ENCODE data around the gene CISH.

The CISH gene

DNA sequence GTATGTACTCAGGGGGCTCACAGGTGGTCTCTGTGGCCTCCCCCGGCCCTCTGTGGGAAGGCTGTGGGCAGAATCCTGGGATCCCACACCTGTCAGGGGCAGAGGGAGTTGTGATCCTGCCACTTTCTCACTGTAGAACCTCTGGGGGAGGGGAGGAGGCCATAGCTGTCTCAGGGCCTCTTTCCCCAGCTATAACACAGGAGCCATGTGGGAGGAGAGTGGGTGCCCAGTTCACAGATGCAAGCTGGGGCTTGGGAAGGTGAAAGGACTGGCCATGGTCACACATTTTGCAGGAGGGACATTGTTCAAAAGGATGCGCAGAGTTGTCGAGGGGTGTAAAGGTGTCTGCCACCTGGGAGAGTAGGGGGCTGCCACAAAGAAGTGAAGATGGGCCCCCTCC is 17.0 kb upstream of the CISH start (continued):
- no peak for TF ChIP-seq TCF4 (CRISPR knock-in tag; IDR thresholded peaks at IDR 0.05; ENCODE audit: borderline replicate concordance)
- TF ChIP-seq RARB (CRISPR knock-in tag; IDR thresholded peaks at IDR 0.05), result no peak

DNA sequence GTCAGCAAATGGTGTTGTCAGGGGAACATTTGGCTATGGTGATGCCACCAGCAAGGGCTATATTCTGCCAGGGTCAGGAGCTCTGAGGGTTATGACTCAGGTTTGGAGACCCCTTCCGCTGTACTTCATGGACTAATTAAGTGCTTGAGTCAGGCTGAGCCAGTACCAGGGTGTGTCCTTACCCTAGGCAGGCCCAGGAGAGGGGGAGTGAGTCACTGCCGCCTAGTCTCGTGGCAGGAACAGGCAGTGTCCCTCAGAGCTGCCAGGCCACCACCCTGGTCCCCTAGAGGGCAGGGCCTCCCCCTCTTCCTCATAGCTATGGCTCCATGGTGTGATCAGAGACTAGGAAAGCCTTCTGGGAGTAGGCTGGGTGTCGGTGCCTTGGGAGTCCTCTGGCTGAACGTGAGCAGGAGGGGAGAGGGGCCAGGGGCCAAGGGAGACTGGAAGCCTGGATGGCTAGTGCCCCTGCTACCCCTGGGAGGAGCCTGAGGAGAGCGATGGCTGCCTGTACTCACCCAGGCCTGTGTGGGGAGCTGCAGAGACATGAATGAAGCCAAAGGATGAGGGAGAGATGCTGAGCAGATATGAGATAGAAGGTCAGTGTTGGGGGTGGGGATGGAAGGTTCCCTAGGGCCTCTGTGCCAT is 16.0 kb upstream of the CISH start:
- TF ChIP-seq ZFP3 (CRISPR knock-in tag; IDR thresholded peaks at IDR 0.05), result 0 out of 2 replicates have a peak, but pooled peaks have one; percentile 8
- TF ChIP-seq, protein P1, sequence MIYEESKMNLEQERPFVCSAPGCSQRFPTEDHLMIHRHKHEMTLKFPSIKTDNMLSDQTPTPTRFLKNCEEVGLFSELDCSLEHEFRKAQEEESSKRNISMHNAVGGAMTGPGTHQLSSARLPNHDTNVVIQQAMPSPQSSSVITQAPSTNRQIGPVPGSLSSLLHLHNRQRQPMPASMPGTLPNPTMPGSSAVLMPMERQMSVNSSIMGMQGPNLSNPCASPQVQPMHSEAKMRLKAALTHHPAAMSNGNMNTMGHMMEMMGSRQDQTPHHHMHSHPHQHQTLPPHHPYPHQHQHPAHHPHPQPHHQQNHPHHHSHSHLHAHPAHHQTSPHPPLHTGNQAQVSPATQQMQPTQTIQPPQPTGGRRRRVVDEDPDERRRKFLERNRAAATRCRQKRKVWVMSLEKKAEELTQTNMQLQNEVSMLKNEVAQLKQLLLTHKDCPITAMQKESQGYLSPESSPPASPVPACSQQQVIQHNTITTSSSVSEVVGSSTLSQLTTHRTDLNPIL (CRISPR knock-in tag; IDR thresholded peaks at IDR 0.05; ENCODE audit: low read depth), result no peak
- peak; percentile 87 for ATAC-seq

DNA sequence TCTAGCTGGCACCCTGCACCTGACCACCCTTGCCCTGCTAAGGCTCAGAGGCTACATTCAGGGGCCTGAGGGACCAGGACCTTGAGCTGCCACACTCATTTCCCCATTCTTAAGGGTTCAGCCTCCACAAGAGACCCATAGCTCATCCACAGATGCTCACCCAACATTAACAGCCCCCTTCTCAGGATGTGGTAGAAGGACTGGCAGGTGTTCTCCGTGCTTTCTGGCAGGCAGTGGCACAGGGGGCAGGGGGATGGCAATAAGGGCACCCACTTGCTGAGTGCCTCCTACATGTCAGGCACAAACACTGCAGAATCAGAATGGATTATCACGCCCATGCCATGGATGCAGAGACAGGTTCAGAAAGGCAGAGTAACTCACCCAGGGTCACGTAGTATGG is 14.8 kb upstream of the CISH start:
- TF ChIP-seq, protein P2, sequence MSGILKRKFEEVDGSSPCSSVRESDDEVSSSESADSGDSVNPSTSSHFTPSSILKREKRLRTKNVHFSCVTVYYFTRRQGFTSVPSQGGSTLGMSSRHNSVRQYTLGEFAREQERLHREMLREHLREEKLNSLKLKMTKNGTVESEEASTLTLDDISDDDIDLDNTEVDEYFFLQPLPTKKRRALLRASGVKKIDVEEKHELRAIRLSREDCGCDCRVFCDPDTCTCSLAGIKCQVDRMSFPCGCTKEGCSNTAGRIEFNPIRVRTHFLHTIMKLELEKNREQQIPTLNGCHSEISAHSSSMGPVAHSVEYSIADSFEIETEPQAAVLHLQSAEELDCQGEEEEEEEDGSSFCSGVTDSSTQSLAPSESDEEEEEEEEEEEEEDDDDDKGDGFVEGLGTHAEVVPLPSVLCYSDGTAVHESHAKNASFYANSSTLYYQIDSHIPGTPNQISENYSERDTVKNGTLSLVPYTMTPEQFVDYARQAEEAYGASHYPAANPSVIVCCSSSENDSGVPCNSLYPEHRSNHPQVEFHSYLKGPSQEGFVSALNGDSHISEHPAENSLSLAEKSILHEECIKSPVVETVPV (CRISPR knock-in tag; IDR thresholded peaks at IDR 0.05), result no peak
- TF ChIP-seq ZNF70 (CRISPR knock-in tag; IDR thresholded peaks at IDR 0.05), result no peak
- TF ChIP-seq ZNF8 (CRISPR knock-in tag; IDR thresholded peaks at IDR 0.05), result no peak
- TF ChIP-seq, protein P3, sequence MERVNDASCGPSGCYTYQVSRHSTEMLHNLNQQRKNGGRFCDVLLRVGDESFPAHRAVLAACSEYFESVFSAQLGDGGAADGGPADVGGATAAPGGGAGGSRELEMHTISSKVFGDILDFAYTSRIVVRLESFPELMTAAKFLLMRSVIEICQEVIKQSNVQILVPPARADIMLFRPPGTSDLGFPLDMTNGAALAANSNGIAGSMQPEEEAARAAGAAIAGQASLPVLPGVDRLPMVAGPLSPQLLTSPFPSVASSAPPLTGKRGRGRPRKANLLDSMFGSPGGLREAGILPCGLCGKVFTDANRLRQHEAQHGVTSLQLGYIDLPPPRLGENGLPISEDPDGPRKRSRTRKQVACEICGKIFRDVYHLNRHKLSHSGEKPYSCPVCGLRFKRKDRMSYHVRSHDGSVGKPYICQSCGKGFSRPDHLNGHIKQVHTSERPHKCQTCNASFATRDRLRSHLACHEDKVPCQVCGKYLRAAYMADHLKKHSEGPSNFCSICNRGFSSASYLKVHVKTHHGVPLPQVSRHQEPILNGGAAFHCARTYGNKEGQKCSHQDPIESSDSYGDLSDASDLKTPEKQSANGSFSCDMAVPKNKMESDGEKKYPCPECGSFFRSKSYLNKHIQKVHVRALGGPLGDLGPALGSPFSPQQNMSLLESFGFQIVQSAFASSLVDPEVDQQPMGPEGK (CRISPR knock-in tag; IDR thresholded peaks at IDR 0.05; ENCODE audit: borderline replicate concordance), result no peak
- no peak for TF ChIP-seq TOX (CRISPR knock-in tag; IDR thresholded peaks at IDR 0.05; ENCODE audit: borderline replicate concordance)
- no peak for TF ChIP-seq OSR1 (CRISPR knock-in tag; IDR thresholded peaks at IDR 0.05)
- no peak for TF ChIP-seq ZFP30 (CRISPR knock-in tag; IDR thresholded peaks at IDR 0.05)
- TF ChIP-seq ESRRG (CRISPR knock-in tag; IDR thresholded peaks at IDR 0.05), result no peak
- no peak for TF ChIP-seq RARB (CRISPR knock-in tag; IDR thresholded peaks at IDR 0.05)
- TF ChIP-seq, protein P1 (CRISPR knock-in tag; IDR thresholded peaks at IDR 0.05; ENCODE audit: low read depth), result no peak
- TF ChIP-seq, protein P4, sequence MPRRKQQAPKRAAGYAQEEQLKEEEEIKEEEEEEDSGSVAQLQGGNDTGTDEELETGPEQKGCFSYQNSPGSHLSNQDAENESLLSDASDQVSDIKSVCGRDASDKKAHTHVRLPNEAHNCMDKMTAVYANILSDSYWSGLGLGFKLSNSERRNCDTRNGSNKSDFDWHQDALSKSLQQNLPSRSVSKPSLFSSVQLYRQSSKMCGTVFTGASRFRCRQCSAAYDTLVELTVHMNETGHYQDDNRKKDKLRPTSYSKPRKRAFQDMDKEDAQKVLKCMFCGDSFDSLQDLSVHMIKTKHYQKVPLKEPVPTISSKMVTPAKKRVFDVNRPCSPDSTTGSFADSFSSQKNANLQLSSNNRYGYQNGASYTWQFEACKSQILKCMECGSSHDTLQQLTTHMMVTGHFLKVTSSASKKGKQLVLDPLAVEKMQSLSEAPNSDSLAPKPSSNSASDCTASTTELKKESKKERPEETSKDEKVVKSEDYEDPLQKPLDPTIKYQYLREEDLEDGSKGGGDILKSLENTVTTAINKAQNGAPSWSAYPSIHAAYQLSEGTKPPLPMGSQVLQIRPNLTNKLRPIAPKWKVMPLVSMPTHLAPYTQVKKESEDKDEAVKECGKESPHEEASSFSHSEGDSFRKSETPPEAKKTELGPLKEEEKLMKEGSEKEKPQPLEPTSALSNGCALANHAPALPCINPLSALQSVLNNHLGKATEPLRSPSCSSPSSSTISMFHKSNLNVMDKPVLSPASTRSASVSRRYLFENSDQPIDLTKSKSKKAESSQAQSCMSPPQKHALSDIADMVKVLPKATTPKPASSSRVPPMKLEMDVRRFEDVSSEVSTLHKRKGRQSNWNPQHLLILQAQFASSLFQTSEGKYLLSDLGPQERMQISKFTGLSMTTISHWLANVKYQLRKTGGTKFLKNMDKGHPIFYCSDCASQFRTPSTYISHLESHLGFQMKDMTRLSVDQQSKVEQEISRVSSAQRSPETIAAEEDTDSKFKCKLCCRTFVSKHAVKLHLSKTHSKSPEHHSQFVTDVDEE (CRISPR knock-in tag; IDR thresholded peaks at IDR 0.05), result no peak
- no peak for TF ChIP-seq TCF4 (CRISPR knock-in tag; IDR thresholded peaks at IDR 0.05; ENCODE audit: borderline replicate concordance)
- no peak for TF ChIP-seq CSDC2 (CRISPR knock-in tag; IDR thresholded peaks at IDR 0.05)
- TF ChIP-seq, protein P5, sequence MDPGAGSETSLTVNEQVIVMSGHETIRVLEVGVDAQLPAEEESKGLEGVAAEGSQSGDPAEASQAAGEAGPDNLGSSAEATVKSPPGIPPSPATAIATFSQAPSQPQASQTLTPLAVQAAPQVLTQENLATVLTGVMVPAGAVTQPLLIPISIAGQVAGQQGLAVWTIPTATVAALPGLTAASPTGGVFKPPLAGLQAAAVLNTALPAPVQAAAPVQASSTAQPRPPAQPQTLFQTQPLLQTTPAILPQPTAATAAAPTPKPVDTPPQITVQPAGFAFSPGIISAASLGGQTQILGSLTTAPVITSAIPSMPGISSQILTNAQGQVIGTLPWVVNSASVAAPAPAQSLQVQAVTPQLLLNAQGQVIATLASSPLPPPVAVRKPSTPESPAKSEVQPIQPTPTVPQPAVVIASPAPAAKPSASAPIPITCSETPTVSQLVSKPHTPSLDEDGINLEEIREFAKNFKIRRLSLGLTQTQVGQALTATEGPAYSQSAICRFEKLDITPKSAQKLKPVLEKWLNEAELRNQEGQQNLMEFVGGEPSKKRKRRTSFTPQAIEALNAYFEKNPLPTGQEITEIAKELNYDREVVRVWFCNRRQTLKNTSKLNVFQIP (CRISPR knock-in tag; IDR thresholded peaks at IDR 0.05; ENCODE audit: borderline replicate concordance, low read depth), result no peak
- no peak for TF ChIP-seq BACH2 (CRISPR knock-in tag; IDR thresholded peaks at IDR 0.05; ENCODE audit: borderline replicate concordance)
- TF ChIP-seq GLIS3 (CRISPR knock-in tag; IDR thresholded peaks at IDR 0.05), result no peak
- no peak for ATAC-seq
